Effector memory CD4-positive, alpha-beta T cell (primary cell): Measurements from ENCODE around the gene RNF138.
"Not testable (repeated sequence)": the region's sequence is repeated elsewhere in the genome, so short reads cannot be mapped to it uniquely, and the experiment has no call there.

Experiments
- DNase-seq, 3 donors: peaks; one replicate each; pipeline ENCODE4 v3.0.0-alpha.2; 2020
- H3K27ac ChIP-seq: 2 replicates; pipeline ENCODE4 v1.7.0; 2013; ENCODE audit warnings: mild to moderate bottlenecking, low read length, moderate library complexity; ENCODE audit not compliant: insufficient read depth, poor library complexity, severe bottlenecking
- H3K27me3 ChIP-seq: replicated peaks from 2 replicates; pipeline ENCODE4 v1.7.0; 2013; ENCODE audit warnings: mild to moderate bottlenecking, low read length; ENCODE audit not compliant: insufficient read depth, control insufficient read depth, poor library complexity, severe bottlenecking
- H3K36me3 ChIP-seq: 2 replicates; pipeline ENCODE4 v1.7.0; 2013; ENCODE audit warnings: mild to moderate bottlenecking, low read length, moderate library complexity; ENCODE audit not compliant: control insufficient read depth, insufficient read depth
- H3K4me1 ChIP-seq: 2 replicates; pipeline ENCODE4 v1.7.0; 2013; ENCODE audit warnings: low read length, mild to moderate bottlenecking; ENCODE audit not compliant: control insufficient read depth, insufficient read depth, poor library complexity, severe bottlenecking
- H3K4me3 ChIP-seq: 2 replicates; pipeline ENCODE4 v1.7.0; 2013; ENCODE audit warnings: low read length, low read depth, mild to moderate bottlenecking; ENCODE audit not compliant: insufficient read depth, poor library complexity, severe bottlenecking
- H3K9me3 ChIP-seq: 2 replicates; pipeline ENCODE4 v1.7.0; 2013; ENCODE audit warnings: mild to moderate bottlenecking, low read length, moderate library complexity; ENCODE audit not compliant: control insufficient read depth

The RNF138 gene

GRCh38 chr18:32160547-32160946, 68.9 kb downstream of the RNF138 start:
- no peaks in the 10 kb centered on the region for H3K9me3 ChIP-seq
- H3K4me1 ChIP-seq, result no peaks in the 10 kb centered on the region
- H3K27me3 ChIP-seq, result no peaks in the 10 kb centered on the region
- DNase-seq, result no peak
- H3K36me3 ChIP-seq, result no peaks in the 10 kb centered on the region
- H3K27ac ChIP-seq, result no peak overlapping the region
- no peak overlapping the region for H3K4me3 ChIP-seq

- H3K27me3 ChIP-seq, result no peaks in the 10 kb centered on the region
- H3K36me3 ChIP-seq, result no peaks in the 10 kb centered on the region
- H3K4me3 ChIP-seq, result no peak overlapping the region
- no peak for DNase-seq
- H3K9me3 ChIP-seq, result no peaks in the 10 kb centered on the region
- H3K4me1 ChIP-seq, result no peaks in the 10 kb centered on the region
- H3K27ac ChIP-seq, result no peak overlapping the region
Measured at GRCh38 chr18:32167980-32168730, 76.5 kb downstream of the RNF138 start.

- H3K4me3 ChIP-seq, result no peak overlapping the region
- H3K36me3 ChIP-seq, result no peaks in the 10 kb centered on the region
- no peak overlapping the region for H3K27ac ChIP-seq
- H3K27me3 ChIP-seq, result no peaks in the 10 kb centered on the region
- H3K9me3 ChIP-seq, result no peaks in the 10 kb centered on the region
- DNase-seq, result no peak
- no peaks in the 10 kb centered on the region for H3K4me1 ChIP-seq
Measured at GRCh38 chr18:32173654-32174053, 82.0 kb downstream of the RNF138 start.

GRCh38 chr18:32174719-32175118, 83.0 kb downstream of the RNF138 start:
- no peak for DNase-seq
- no peaks in the 10 kb centered on the region for H3K4me1 ChIP-seq
- no peaks in the 10 kb centered on the region for H3K36me3 ChIP-seq
- H3K9me3 ChIP-seq, result no peaks in the 10 kb centered on the region
- no peak overlapping the region for H3K27ac ChIP-seq
- H3K27me3 ChIP-seq, result no peaks in the 10 kb centered on the region
- no peak overlapping the region for H3K4me3 ChIP-seq

GRCh38 chr18:32175265-32175664, 83.6 kb downstream of the RNF138 start:
- H3K27me3 ChIP-seq, result no peaks in the 10 kb centered on the region
- no peak overlapping the region for H3K27ac ChIP-seq
- H3K36me3 ChIP-seq, result no peaks in the 10 kb centered on the region
- DNase-seq, result no peak
- no peak overlapping the region for H3K4me3 ChIP-seq
- H3K4me1 ChIP-seq, result no peaks in the 10 kb centered on the region
- H3K9me3 ChIP-seq, result no peaks in the 10 kb centered on the region

- not testable (repeated sequence) for H3K36me3 ChIP-seq, H3K4me3 ChIP-seq, H3K27me3 ChIP-seq, DNase-seq, H3K4me1 ChIP-seq, H3K27ac ChIP-seq, H3K9me3 ChIP-seq
Measured at GRCh38 chr18:32176745-32177144, 85.1 kb downstream of the RNF138 start.

- H3K4me3 ChIP-seq, result no peak overlapping the region
- no peaks in the 10 kb centered on the region for H3K36me3 ChIP-seq
- H3K9me3 ChIP-seq, result no peaks in the 10 kb centered on the region
- DNase-seq, result no peak
- H3K27me3 ChIP-seq, result no peaks in the 10 kb centered on the region
- no peak overlapping the region for H3K27ac ChIP-seq
- no peaks in the 10 kb centered on the region for H3K4me1 ChIP-seq
Measured at GRCh38 chr18:32177530-32177929, 85.9 kb downstream of the RNF138 start.
